Body of pancreas (tissue), 4 donors: Measurements from ENCODE around the gene PLAAT2. TPM values are rescaled to one million over a fixed set of nuclear protein-coding genes. Genes with fewer than 3 reads are reported as not detected.
A peak's percentile ranks its signal among the peaks of the same experiment; 100 is the strongest.
"Not testable (repeated sequence)": the region's sequence is repeated elsewhere in the genome, so short reads cannot be mapped to it uniquely, and the experiment has no call there.

ENCODE experiments used
- ATAC-seq: fragments of 150-250 bp; one replicate; pipeline ENCODE4 v1.9.1; 2016
- DNase-seq, 4 donors: peaks; one replicate each; pipeline ENCODE4 v3.0.0-alpha.2; 2019
- H3K27ac ChIP-seq, 4 donors: fragments of 200-600 bp; sonication (generic); 1 replicate in 3 of 4; 2 replicates in 1 of 4; pipeline versions ENCODE4 v1.5.1 to v1.6.1; 2016 to 2019; ENCODE audit warnings: mild to moderate bottlenecking in 1 of 4, mixed read lengths in 1 of 4, moderate library complexity in 1 of 4
- H3K27me3 ChIP-seq, 2 donors: fragments of 200-600 bp; sonication (generic); one replicate each; pipeline ENCODE4 v1.6.0; 2016; ENCODE audit warnings: mild to moderate bottlenecking in 1 of 2
- H3K36me3 ChIP-seq, 2 donors: fragments of 200-600 bp; sonication (generic); replicated peaks in 1 of 2; 2 replicates each; pipeline ENCODE4 v1.5.1; 2016; ENCODE audit warnings: low read depth in 2 of 2; ENCODE audit not compliant: insufficient read depth in 1 of 2
- H3K4me1 ChIP-seq: fragments of 200-600 bp; sonication (generic); one replicate; pipeline ENCODE4 v1.6.0; 2016
- H3K4me3 ChIP-seq, 2 donors: fragments of 200-600 bp; sonication (generic); 1 replicate in 1 of 2; 2 replicates in 1 of 2; pipeline ENCODE4 v1.5.1; 2016 to 2019
- H3K9me3 ChIP-seq, 3 donors: fragments of 200-600 bp; sonication (generic); 1 replicate in 2 of 3; 2 replicates in 1 of 3; pipeline ENCODE4 v1.5.1; 2016
- POLR2A ChIP-seq, 3 donors: fragments of 450-650 bp; IDR thresholded peaks; one replicate each; pipeline ENCODE4 v1.6.1; 2016; ENCODE audit warnings: antibody characterized with exemption in 3 of 3, mild to moderate bottlenecking in 2 of 3
- WGBS, 2 donors: methylation state at CpG; one replicate each; pipeline ENCODE4 v1.1.5; 2017; 5-methylcytosine and 5-hydroxymethylcytosine counted together
- intact Hi-C: fragments of 100-400 bp; cut with DNase I; formaldehyde crosslinking; loops from one replicate; pipeline ENCODE4 v1.15.1; 2023
- total RNA-seq, 2 donors: library from RNA; depleted of rRNA; stranded (reverse); fragments of >200 nt; gene quantifications; one replicate each; pipeline ENCODE4 v1.1.0, GENCODE V29; 2016
- TF ChIP-seq, protein P1 (sequence below), 7 experiments: fragments of 450-650 bp in 4 of 7; fragments of 200-600 bp in 3 of 7; sonication (generic) in 3 of 7; IDR thresholded peaks; one replicate each; pipeline ENCODE4 v1.5.1; 2016 to 2019; ENCODE audit warnings: antibody characterized with exemption in 7 of 7

The PLAAT2 gene
- total RNA-seq, 2 donors from 2014 or later: not detected

DNA sequence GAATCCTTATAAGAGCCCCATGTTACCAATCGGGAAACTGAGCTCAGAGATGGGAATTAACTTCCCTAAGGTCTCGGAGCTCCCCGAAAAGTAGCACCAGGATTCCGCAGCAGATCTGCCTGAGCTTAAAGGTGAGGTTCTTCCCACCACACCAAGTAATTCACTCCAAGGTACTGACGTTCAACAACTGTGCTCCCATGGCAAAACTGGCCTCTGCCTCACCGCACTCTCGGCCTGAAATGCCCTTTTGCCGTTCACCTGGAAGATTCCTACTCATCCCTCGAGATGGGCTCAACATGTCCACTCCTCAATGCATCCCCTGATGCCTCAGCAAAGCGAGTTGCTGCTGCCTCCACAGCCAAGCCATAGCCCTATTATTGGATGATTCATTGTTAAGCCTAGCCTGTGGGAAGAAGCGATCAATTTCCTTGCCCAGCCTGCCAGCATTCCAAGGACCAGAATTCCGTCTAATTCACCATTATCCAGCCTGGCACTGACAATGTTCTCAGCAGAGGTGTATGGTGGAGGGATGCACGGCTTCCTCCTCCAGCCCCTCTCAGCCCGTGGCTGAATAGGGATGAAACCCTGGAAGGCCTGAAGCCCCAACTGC, 46.9 kb upstream of the PLAAT2 start:
- no peak overlapping the region for H3K4me3 ChIP-seq

DNA sequence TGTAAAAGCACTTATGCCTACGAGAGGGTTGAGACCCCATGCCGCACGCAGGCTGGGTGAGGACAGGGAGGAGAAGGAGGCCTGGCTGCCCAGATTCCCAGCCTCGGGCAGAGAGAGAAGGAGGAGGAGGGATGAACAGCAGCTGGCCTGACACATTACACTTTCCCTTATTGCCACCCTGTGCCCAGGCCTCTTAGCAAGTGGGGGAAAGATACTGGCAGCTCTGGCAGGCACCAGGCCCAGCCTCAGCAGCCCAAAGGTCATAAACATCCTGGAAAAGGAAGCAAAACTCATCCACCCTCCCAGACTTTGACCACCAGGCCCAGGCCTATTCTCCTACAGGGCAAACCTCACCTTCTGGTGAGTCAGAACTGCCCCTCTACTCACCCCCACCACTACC, 46.4 kb upstream of the PLAAT2 start:
- TF ChIP-seq, protein P1, sequence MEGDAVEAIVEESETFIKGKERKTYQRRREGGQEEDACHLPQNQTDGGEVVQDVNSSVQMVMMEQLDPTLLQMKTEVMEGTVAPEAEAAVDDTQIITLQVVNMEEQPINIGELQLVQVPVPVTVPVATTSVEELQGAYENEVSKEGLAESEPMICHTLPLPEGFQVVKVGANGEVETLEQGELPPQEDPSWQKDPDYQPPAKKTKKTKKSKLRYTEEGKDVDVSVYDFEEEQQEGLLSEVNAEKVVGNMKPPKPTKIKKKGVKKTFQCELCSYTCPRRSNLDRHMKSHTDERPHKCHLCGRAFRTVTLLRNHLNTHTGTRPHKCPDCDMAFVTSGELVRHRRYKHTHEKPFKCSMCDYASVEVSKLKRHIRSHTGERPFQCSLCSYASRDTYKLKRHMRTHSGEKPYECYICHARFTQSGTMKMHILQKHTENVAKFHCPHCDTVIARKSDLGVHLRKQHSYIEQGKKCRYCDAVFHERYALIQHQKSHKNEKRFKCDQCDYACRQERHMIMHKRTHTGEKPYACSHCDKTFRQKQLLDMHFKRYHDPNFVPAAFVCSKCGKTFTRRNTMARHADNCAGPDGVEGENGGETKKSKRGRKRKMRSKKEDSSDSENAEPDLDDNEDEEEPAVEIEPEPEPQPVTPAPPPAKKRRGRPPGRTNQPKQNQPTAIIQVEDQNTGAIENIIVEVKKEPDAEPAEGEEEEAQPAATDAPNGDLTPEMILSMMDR (IDR thresholded peaks at IDR 0.05): no peak
- TF ChIP-seq POLR2A (IDR thresholded peaks at IDR 0.05): no peak
- peak in 2 of 4 donors; percentile 28 to 46 for DNase-seq
- H3K4me1 ChIP-seq: peaks cover 18% of the 10 kb centered on the region
- no peaks in the 10 kb centered on the region for H3K9me3 ChIP-seq
- H3K27ac ChIP-seq: peak overlapping the region in 1 of 4 donors; percentile 14
- no peaks in the 10 kb centered on the region for H3K27me3 ChIP-seq
- 55 to 64% methylated on average over 4 of the region's 4 CpGs for WGBS, 2 donors
- no peak for ATAC-seq
- no peak overlapping the region for H3K4me3 ChIP-seq
- no peaks in the 10 kb centered on the region for H3K36me3 ChIP-seq
- intact Hi-C loops: no loop called here

More for the DNA sequence above, 46.9 kb upstream of the PLAAT2 start:
- Histone ChIP-seq H3K9me3 (no peaks in the 10 kb centered on the region), H3K27ac (peak overlapping the region in 1 of 4 donors; percentile 29), H3K4me1 (peaks cover 18% of the 10 kb centered on the region), H3K36me3 (no peaks in the 10 kb centered on the region), H3K27me3 (no peaks in the 10 kb centered on the region)
- ATAC-seq (no peak), DNase-seq (no peak)
- WGBS, 2 donors: 86 to 87% methylated on average over 14 of the region's 14 CpGs
- TF ChIP-seq, protein P1 (IDR thresholded peaks at IDR 0.05): no peak
- no peak for TF ChIP-seq POLR2A (IDR thresholded peaks at IDR 0.05)
- intact Hi-C loops: no loop called here

DNA sequence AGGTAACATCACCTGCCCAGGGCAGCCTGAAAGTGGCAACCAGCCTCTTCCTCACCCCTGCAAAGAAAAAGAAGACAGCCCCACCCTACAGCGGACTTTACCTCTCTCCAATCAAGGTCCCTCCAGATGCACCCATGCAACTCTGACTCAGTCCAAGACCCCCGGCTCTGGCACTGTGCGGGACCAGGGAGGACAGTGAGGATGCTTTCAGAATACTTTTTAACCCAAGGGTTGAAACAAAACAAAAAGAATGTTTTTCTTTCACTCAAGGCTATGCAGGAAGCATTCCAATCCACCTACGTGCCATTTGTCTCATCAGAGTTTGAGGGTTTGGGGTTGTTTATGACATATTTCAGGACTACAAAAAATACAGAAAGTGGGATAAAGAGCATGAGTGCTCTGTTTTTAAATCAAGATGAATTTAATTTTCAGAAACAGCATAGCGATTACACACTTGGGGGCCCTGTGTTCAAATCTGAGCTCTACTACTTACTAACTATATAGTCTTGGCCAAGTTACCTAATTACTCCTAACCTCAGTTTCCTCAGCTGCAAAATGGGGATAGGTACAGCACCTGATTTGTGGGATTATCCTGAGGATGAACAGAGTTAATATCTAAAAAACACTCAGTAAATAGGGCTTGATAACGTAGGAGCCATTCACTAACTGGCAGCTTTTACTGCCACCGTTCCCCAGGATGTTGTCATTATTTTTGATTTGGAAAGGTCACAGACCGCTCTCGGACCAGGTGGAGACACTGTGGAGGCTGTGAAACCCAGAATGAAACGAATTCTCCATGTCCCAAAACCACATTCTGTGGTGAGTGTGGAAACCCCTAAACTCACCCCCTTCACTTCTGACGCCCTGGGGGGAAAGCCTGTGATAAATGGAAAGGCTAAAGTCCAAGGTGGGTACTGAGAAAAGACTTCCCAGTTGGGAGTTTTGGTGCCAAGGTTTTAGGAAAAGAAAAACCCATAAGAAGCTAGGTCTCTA, 45.5 kb upstream of the PLAAT2 start:
- WGBS, 2 donors: 66 to 75% methylated on average over 8 to 11 of the region's 11 CpGs
- DNase-seq: no peak
- ATAC-seq: no peak
- H3K36me3 ChIP-seq: no peaks in the 10 kb centered on the region
- TF ChIP-seq, protein P1 (IDR thresholded peaks at IDR 0.05): no peak
- no peak for TF ChIP-seq POLR2A (IDR thresholded peaks at IDR 0.05)
- H3K9me3 ChIP-seq: no peaks in the 10 kb centered on the region
- H3K27me3 ChIP-seq: no peaks in the 10 kb centered on the region
- H3K27ac ChIP-seq: peak overlapping the region in 1 of 4 donors; percentile 14
- intact Hi-C loops: no loop called here
- peaks cover 19% of the 10 kb centered on the region for H3K4me1 ChIP-seq
- H3K4me3 ChIP-seq: no peak overlapping the region

DNA sequence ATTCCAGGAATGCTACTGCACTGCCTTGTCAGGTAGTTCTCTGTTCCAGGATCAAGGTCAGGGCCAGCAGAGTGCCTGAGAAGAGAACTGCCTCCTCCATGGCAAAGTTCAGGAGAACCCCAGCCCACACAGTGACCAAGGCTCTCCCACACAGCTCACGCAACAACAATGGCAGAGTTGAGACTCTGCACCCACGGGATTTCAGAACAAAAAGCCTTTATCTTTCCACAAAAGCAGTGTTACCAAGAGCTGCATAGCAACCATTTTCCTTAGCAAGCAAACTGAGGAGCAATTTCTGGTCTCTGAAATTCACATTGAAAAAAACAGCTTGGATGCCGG, 40.0 kb upstream of the PLAAT2 start:
- H3K4me3 ChIP-seq: no peak overlapping the region
- TF ChIP-seq, protein P1 (IDR thresholded peaks at IDR 0.05): no peak
- TF ChIP-seq POLR2A (IDR thresholded peaks at IDR 0.05): no peak
- H3K4me1 ChIP-seq: peaks cover 15% of the 10 kb centered on the region
- no peaks in the 10 kb centered on the region for H3K9me3 ChIP-seq
- intact Hi-C loops: no loop called here
- no peaks in the 10 kb centered on the region for H3K27me3 ChIP-seq
- 28 to 41% methylated on average over 3 of the region's 3 CpGs for WGBS, 2 donors
- H3K27ac ChIP-seq: peak overlapping the region in 3 of 4 donors; percentile 34 to 40 (median 38)
- DNase-seq (peak in 1 of 4 donors; percentile 12), ATAC-seq (peak; percentile 30)
- H3K36me3 ChIP-seq: no peaks in the 10 kb centered on the region

DNA sequence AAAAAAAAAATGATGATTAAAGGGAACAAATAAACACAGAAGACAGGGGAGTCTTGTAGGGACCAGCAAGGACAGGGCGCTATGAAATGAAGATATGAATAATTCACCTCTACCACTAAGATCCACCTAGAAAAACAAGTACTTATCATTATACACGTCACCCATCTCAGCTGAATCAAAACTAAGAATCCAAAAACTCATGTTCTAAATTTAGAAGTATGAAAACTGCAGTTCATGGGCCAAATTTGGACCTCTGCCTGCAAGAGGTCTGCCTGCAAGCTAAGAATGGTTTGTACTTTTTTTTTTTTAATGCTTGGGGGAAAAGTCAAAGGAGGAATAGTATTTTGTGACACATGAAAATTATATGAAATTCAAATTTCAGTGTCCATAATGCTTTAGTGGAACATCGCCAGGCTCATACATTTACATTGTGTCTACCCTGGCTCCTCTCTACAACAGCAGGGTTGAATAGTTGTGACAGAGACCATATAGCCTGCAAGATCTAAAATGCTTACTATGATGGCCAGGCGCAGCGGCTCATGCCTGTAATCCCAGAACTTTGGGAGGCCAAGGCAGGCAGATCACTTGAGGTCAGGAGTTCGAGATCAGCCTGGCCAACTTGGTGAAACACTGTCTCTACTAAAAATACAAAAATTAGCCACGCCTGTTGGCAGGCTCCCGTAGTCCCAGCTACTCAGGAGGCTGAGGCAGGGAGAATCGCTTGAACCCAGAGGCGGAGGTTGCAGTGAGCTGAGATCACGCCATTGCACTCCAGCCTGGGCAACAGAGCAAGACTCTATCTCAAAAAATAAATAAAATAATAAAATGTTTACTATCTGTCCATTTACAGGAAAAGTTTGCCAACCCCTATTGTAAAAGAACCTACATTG, 39.4 kb upstream of the PLAAT2 start:
- intact Hi-C loops, H3K36me3 ChIP-seq, H3K9me3 ChIP-seq, DNase-seq, H3K4me3 ChIP-seq, H3K27me3 ChIP-seq: not testable (repeated sequence)
- WGBS, 2 donors: 80 to 81% methylated on average over 11 of the region's 11 CpGs
- peak overlapping the region in 3 of 4 donors; percentile 34 to 40 (median 38) for H3K27ac ChIP-seq
- ATAC-seq: peak; percentile 12
- peaks cover 15% of the 10 kb centered on the region for H3K4me1 ChIP-seq
